ENCODE data around the gene LOXL3.
A peak's percentile ranks its signal among the peaks of the same experiment; 100 is the strongest.

The LOXL3 gene, protein sequence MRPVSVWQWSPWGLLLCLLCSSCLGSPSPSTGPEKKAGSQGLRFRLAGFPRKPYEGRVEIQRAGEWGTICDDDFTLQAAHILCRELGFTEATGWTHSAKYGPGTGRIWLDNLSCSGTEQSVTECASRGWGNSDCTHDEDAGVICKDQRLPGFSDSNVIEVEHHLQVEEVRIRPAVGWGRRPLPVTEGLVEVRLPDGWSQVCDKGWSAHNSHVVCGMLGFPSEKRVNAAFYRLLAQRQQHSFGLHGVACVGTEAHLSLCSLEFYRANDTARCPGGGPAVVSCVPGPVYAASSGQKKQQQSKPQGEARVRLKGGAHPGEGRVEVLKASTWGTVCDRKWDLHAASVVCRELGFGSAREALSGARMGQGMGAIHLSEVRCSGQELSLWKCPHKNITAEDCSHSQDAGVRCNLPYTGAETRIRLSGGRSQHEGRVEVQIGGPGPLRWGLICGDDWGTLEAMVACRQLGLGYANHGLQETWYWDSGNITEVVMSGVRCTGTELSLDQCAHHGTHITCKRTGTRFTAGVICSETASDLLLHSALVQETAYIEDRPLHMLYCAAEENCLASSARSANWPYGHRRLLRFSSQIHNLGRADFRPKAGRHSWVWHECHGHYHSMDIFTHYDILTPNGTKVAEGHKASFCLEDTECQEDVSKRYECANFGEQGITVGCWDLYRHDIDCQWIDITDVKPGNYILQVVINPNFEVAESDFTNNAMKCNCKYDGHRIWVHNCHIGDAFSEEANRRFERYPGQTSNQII

DNA sequence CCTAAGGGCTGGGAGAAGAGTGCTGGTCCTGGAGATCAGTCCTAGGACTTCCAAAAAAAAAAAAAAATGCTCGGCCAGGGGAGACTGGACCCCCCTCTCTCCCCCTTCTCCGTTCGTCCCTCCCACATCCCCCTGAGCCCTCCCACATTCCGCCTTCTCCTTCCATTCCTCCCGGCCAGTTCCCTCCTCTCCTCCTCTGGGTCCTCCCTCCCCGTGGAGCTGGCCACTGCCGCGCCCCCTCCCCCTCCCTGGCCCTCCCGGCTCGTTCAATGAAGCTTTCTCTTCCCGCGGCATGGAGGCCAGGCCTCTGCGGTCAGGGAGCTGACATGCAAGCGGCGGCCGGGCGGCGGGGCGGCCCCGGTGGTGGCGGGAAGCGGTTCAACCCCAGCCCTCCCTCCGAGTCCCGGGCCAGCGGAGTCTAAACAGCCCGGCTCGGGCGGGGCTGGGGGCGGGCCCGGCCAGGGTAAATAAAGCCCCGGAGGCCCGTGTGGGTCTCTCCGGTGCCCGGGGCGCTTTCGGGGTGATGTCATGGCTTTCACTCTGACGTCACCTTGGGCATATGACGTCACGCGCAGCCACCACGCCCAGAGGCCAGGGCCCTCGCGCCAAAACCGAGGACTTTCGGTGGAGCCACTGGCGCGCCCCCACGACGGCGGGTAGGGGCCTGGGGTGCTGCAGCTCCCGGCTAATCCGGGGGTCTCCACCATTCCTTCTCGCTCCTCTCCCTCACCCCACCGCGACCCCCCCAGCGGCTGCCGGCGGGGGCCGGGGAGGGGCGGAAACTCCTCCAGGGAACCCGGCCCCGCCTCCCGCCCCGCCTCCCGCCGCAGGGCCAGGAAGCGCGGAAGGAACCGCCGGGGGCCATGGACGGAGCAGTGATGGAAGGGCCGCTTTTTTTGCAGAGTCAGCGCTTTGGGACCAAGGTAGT is at the start of gene LOXL3, which contains the start of gene DOK1:
Gene LOXL3 (minus strand): TSS at position 51 of the 928 bp plus-strand sequence. CDS start 1,308 bp downstream, outside the sequence.
Gene DOK1 (plus strand): TSS at position 829 of the 928 bp plus-strand sequence. CDS start 35 bp downstream, at position 864.
- peak; percentile 43; the same call in 1 of the 2 replicates for TF ChIP-seq POLR2A (IDR thresholded peaks at IDR 0.05; ENCODE audit: low read depth, low read length)
- DNase-seq (ENCODE audit: insufficient read length, low spot score) (peak; percentile 90), FAIRE-seq (no peak)

DNA sequence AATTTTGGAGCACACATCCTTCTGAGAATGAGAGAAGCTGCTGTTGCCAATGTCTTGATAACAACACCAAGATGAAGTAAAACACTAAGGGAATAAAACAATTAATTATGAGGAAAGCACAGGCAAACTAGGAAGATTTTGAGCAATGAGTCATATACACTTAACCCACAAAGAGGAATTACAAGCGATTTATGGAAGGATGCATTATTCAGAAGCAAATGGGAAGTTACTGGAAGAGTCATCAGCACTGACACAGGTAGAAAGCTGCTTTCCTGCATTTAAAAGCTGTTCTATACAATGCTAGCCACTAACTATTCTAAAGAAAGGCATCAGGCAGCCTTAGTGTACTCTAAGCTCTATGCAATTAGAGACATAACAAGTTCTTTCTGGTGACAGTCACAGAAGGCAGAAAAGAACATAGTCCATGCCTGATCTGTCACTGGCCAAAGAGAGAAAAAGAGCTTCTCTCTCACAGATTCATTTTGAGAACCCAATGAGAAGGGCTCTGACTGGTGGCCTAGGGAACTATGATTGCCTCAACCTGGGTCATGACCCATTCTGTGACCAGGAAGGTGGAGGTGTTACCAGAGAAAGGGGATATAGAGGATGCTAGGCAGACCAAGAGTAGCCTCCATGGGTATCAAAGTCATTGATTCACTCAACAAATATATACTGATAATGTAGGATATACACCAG is 49.0 kb upstream of the LOXL3 start:
- no peak for TF ChIP-seq POLR2A (IDR thresholded peaks at IDR 0.05; ENCODE audit: low read depth, low read length)
- DNase-seq (ENCODE audit: insufficient read length, low spot score), result no peak
- FAIRE-seq, result peak; percentile 89

GRCh38 chr2:74599676-74600075 is 45.9 kb upstream of the LOXL3 start:
- no peak for TF ChIP-seq POLR2A (IDR thresholded peaks at IDR 0.05; ENCODE audit: low read depth, low read length)
- DNase-seq (ENCODE audit: insufficient read length, low spot score) (no peak), FAIRE-seq (no peak)

GRCh38 chr2:74597410-74597809 is 43.7 kb upstream of the LOXL3 start:
- TF ChIP-seq POLR2A (IDR thresholded peaks at IDR 0.05; ENCODE audit: low read depth, low read length), result no peak
- peak; percentile 67 for FAIRE-seq
- DNase-seq (ENCODE audit: insufficient read length, low spot score), result no peak

GRCh38 chr2:74596584-74596983 is 42.8 kb upstream of the LOXL3 start:
- DNase-seq (ENCODE audit: insufficient read length, low spot score) (no peak), FAIRE-seq (no peak)
- TF ChIP-seq POLR2A (IDR thresholded peaks at IDR 0.05; ENCODE audit: low read depth, low read length), result no peak

DNA sequence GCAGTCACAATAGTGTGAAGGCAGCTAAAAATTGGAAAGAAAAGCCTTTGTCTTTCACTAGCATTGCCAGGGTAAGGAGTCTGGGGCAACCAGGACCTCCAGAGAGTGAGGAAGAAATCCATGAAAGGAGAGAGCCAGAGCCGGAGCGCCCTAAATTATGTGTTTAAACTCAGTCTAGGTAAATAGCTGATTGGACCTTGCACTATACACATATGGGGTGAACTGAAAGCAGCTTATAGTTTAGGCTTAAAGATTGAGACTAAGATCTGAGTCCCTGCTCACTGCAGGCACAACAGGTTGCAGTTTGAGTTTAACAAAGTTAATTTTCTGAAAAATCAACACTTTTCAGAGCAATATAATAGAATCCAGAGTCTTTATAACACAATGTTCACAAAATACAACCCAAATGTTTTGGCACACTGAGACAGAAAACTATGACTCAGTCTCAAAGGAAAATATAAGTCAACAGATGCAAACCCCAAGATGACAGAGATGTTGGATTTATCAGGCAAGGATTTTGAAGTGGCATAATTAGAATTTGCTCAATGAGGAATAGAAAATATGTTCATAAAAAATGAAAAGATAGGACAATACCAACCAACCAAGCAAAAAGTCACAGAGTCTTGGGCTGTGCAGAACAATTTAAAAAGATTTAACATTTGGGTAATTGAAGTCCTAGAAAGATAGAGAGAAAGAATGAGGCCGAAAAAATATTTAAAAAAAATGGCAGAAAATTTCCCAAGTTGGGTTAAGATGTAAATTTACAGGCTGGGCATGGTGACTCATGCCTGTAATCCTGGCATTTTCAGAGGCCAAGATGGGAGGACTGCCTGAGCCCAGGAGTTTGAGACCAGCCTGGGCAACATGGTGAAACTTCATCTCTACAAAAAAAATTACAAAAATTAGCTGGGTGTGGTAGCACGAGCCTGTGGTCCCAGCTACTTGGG is 40.4 kb upstream of the LOXL3 start:
- TF ChIP-seq POLR2A (IDR thresholded peaks at IDR 0.05; ENCODE audit: low read depth, low read length), result no peak
- DNase-seq (ENCODE audit: insufficient read length, low spot score) (no peak), FAIRE-seq (peak; percentile 61)

- TF ChIP-seq POLR2A (IDR thresholded peaks at IDR 0.05; ENCODE audit: low read depth, low read length), result no peak
- DNase-seq (ENCODE audit: insufficient read length, low spot score) (no peak), FAIRE-seq (no peak)
Measured at GRCh38 chr2:74588664-74589063, 34.9 kb upstream of the LOXL3 start.

DNA sequence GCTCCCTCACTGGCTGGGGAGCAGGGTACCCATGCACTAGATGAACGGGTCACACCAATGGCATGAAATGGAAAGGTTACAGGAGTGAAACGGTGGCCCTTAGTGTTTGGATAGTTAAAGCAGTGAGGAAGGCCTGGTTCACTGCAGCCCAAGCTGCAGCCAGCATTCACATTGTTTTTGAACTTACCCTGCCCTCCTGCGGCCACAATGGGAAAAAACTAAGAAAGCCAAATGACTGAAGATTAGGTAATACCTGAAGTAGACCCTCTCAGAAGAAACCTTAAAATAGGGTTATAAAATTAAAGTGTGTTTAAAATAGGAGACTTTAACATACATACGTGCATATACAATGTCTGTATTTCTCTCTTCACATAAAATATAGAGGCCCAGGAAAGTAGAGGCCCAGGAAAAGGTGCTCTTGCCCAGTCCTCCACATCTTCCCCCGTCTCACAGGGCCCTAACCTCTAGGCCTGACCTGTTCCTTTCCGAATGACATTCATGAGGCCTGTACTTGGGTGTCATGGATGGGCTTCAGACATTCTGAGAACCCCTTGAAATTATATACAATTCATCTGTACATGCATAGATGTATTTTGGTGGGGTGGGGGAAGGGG is 34.0 kb upstream of the LOXL3 start:
- no peak for DNase-seq (ENCODE audit: insufficient read length, low spot score)
- peak; percentile 87 for FAIRE-seq
- no peak for TF ChIP-seq POLR2A (IDR thresholded peaks at IDR 0.05; ENCODE audit: low read depth, low read length)

DNA sequence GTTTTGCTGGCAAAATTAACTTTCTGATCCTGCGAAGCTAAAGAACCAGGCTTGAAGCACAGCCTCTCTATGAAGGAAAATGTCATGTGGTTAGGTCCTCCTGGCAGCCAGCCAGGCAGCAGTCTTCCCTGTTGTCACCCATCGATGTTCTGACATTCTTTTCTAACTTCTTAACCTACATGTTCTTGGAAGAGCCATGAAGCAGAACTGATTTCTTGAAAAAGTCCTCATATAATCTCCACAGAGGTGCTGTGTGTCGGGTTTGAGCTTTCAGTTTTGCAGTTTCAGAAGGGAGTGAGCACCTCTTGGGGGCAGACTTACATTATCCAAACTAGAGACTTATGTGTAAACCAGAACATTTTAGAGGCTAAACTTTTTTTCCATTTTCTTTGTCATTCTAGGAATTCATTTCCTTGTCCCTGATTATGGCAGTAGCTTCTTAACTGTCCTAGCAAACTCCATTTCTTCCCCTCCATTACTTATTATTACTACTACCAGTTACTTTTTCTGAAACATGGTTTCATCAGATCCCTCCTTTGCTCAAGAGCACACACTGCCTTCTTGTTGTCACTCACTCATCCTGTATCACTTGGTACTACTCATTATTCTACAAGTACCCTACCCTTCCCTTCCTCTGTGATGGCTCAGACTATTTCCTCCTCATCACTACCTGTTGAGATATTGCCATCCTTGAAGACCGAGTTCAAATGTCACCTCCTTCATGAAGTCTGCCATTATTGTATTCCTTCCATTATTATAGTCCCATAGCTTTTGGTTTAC is 31.9 kb upstream of the LOXL3 start:
- DNase-seq (ENCODE audit: insufficient read length, low spot score), result no peak

DNA sequence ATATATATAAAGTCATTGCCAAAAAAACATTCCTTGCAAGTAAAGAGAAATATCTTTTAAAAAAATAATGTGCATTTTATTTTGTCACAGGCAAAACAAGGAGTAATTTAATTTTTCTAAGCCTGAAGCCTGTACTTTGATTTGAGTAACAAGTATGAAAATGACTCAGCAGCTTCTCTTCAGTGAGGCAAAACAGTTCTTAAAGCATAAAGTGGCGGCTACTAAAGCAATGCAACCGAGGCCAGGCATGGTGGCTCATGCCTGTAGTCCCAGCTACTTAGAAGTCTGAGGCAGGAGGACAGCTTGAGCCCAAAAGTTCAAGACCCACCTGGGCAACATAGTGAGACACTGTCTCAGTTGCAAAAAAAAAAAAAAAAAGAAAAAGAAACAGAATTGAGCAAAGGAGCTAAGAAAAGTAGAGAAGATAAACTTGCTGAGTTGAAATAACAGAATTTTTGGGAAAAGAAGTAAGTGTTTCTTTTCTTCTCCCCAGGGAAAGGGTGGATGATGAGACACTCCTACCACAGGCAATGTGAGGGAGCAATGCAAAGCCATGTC is 30.4 kb upstream of the LOXL3 start:
- no peak for TF ChIP-seq POLR2A (IDR thresholded peaks at IDR 0.05; ENCODE audit: low read depth, low read length)
- DNase-seq (ENCODE audit: insufficient read length, low spot score) (no peak), FAIRE-seq (no peak)

More for the DNA sequence above, 31.9 kb upstream of the LOXL3 start:
- no peak for TF ChIP-seq POLR2A (IDR thresholded peaks at IDR 0.05; ENCODE audit: low read depth, low read length)
- FAIRE-seq, result no peak

GRCh38 chr2:74583504-74583903 is 29.8 kb upstream of the LOXL3 start:
- DNase-seq (ENCODE audit: insufficient read length, low spot score), result no peak
- no peak for TF ChIP-seq POLR2A (IDR thresholded peaks at IDR 0.05; ENCODE audit: low read depth, low read length)
- peak; percentile 84 for FAIRE-seq
